HG03159 (cell line): ENCODE results near the gene FGF4.

ENCODE experiments used
- ATAC-seq: cut with Tn5 transposase; IDR thresholded peaks from one replicate; pipeline ENCODE4 v1.9.1; 2021; ENCODE audit warnings: mild to moderate bottlenecking, moderate library complexity; ENCODE audit not compliant: unreplicated experiment

The FGF4 gene

DNA sequence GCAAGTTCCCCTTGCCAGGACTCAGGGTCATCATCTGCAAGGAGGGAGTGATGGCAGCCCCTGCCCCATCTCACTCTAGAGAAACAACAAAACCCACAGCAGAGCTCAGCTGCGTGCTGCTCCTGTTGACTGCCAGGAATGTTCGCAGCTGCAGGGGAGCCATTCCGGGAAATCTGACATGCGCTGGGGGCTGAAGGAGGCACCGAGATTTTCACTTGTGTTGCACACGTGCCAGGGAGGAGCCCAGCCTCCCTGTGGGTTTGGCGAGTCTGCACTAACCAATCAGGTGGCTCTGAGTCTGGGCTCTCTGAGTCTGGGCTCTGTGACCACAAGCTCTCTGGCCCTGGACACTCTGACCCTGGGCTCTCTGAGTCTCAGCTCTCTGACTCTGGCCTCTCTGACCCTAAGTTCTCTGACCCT is 33.5 kb upstream of the FGF4 start:
- no peak for ATAC-seq

DNA sequence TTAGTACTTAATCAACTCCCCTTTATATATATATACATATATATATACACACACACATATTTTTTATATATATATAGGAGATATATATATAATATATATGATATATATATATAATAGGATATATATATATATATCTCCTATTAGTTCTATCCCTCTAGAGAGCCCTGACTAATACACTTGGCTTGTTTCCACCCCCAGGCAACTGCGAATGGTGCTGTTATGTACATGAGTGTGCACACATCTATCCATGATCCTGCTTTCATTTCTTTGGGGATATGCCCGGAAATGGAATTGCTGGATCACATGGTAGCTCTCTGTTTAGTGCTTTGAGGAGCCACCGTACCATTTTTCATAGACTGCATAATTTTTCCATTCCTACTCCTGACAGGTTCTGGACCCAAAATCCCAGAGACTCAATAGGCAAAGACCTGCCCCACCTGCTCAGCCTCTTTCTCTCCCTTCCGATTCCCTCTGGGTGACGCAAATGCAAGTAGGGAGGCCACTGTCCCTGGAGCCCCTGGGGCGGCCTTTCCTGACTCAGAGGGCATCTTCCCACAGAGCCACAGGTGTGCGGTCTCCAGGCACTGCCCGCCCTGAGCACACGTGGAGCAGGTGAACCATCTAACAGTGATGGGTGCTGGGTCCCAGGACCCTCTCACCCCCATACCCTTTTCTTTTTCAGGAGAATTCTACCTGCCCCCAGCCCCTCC is 32.1 kb upstream of the FGF4 start:
- no peak for ATAC-seq

DNA sequence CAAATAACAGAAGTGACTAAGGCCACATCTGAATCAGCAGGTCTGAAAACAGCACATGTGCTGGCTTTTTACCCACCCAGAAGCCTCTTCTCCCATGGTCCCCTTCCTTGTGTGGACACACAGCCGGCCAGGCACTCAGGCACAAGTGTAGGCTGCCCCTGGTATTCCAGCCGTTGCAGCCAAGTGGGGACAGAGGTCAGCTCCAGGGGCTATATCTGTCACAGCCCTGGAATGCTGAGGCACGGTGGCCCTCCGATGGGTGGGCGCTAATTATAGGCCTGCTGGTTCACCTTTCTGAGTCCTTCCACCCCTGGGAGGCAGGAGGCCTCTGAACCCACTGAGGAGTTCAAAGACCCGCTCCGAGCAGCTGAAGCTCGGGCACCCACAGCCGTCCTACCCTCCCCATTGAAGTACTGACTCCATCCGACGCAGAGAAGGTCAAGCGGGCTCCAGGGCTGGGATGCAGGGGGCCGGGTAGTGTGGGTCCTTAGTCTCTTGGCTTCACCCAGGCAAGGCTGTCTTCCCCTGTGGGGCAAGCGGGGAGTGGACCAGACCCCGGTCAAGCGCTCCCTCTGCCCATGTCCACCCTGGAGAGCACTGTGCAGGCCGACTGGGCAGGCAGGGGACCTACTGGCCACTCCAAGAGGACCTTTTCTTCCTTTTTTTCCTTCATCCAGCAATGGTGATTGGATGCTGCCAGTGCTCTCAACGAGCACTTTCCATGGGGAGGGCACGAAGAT is 29.8 kb upstream of the FGF4 start:
- no peak for ATAC-seq

DNA sequence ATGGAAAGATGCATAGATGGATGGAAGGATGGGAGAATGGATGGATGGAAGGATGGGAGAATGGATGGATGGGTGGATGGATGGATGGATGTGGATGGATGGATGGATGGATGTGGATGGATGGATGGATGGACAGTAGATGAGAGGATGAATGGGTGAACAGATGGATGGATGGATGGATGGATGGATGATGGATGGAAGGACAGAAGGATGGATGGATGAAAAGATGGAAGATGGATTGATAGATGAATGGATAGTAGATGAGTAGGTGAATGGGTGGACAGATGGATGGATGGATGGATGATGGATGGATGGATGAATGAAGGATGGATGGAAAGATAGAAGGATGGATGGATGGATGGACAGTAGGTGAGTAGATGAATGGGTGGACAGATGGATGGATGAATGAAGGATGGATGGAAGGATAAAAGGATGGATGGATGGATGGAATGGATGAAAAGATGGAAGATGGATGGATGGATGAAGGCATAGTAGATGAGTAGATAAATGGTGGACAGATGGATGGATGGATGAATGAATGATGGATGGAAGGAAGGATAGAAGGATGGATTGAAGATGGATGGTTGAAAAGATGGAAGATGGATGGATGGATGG is 28.6 kb upstream of the FGF4 start:
- ATAC-seq = no peak

DNA sequence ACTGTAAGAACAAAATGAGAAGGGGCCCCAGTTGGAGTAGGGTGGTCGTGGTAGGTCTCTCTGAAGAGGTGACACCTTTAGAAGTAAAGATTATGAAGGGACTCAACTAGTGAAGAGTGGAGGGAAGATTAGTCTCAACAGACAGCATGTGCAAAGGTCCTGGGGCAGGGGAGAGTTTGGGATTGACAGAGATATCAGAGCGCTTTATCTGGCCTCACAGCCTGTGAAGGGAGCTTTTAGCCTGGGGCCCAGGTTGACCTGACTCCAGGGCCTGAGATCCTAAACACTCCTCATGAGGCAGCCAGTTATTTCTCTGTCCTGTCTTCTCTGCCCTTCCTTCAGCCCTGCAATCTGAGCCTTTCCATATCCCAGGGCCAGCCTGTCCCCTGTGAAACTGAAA is 27.9 kb upstream of the FGF4 start:
- no peak for ATAC-seq

DNA sequence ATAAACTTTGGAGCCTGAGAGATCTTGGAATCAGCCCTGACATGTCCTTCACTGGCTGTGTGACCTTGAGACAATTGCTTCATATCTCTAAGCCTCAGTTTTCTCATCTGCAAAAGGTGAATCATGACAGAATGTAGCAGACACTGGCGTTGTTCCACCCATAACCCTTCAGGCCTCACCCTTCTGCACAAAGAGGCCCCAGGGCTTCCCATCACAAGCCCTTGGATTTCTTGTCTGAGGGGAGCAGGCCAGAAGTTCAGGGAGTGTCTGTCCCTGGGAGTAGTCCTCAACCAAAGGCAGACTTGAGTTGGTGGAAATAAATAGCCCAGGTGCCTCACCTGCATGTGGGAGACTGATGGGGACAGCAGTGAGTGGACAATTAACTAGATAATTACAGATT is 27.4 kb upstream of the FGF4 start:
- no peak for ATAC-seq

DNA sequence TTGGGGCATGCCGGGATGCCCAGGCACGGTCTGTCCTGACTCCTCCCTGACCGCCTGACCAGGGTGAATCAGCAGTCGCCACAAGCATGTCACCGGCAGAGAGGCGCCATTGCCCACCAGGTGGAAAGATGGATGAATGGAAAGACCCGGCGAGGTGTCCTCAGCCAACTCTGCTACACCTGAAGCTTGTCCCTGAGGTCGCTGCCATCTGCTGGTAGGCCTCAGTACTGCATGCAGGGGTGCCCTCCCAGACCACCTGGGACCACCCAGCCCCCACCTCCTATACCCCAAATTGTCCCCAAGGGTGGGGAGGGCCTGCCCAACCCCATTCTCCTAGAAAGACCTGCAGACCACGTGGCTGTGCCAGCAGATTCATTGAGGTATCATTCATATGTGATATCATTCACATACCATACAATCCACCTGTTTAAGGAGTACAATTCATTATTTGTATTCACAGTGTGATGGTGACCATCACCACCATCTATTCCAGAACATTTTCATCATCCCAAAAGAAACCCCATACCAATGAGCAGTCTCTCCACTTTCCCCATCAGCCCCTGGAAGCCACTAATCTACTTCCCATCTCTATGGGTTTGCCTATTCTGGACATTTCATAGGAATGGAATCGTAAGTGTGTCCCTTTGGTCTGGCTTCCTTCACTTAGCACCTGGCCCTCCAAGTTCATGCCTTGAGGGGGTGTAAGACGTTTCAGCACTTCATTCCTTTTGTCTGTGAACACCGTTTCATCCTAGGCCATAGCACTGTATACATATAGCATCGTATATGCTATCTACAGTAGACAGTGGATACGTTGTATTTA is 26.6 kb upstream of the FGF4 start:
- no peak for ATAC-seq

DNA sequence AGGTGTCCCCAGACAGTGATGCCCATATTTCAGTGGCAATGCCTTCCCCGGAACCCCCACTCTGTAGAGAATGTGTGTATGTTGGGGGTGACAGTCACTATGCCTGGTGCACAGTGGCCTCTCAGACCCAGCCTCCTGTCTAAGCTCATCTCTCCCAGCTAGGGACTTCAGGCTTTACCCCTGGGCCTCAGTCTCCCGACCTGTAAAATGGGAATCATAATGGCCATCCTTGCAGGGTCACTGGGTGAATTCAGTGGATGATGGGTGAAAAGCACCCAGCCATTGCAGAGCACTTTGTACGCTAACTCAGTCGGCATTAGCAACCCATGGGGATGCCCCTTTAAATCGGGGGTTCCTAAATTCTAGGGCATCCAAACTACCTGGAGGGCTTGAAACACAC is 25.1 kb upstream of the FGF4 start:
- no peak for ATAC-seq

DNA sequence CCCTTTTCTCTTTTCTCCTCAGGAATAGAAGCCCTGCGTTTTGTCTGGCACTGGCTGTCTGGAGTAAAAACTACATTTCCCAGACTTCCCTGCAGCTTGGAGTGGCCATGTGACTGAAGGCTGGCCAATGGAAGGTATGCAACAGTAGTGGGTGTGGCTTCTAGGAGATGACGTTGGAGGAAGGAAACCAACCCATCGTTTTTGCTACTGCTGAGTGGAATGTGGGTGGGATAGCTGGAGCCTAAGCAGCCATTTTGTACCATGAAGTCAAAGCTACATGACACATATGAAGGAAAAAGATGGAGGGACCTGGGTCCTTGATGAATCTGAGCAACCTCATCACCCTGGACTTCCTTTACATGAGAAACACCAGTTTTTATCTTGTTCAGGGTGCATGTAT is 24.4 kb upstream of the FGF4 start:
- no peak for ATAC-seq

DNA sequence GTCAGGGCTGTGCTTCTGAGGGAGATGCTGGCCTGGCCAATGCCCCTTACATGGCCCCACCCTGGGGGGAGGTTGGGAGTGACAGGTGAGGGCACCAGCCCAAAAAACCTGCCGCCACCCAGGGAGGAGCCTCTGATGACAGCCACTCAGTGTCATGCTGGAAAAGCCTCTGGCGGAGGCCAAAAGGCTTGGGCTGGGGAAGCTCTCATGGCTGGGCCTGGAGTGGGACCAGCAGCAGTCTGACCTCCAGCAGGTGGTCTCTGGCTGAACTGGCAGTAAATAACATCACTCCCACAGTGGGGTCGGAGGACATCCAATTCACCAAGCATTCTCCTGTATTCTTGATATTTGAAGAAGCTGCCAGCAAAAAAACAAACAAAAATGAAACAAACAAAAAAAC is 24.0 kb upstream of the FGF4 start:
- no peak for ATAC-seq

DNA sequence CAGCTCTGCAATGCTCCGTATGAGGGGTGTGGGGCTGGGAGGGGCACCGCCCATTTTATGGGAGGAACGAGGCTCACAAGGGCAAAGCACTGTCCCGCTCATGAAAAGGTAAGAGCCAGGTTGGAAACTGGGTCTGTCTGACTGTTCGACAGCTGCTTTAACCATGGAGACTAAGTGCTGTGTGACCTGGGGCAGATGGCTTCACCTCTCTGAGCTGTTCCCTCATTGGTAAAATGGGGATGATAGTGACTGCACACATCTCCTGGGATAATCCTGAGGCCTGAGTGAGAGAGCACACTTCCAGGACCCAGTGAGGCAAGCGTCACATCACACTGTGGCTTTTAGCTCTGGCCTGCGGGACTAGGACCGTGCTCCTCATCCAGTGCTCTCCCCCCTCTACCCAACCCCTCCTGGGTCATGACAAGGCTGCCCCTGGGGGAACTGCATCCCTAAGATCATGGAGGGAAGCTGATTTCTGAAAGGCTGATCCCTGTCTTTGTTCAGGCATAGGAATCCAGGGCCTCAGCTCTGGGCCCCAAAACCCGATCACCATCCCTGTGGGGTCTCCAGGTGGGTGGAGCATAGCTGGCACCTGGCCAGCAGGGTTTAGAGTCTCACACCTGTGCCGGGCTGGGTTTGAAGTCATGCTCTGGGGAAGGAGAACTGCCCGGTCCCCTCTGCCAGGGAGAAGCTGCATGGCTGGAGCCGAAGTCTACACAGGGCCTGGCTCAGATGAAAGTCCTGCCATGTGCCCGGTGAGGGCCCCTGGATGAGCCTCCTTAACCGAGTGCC is 22.8 kb upstream of the FGF4 start:
- no peak for ATAC-seq

DNA sequence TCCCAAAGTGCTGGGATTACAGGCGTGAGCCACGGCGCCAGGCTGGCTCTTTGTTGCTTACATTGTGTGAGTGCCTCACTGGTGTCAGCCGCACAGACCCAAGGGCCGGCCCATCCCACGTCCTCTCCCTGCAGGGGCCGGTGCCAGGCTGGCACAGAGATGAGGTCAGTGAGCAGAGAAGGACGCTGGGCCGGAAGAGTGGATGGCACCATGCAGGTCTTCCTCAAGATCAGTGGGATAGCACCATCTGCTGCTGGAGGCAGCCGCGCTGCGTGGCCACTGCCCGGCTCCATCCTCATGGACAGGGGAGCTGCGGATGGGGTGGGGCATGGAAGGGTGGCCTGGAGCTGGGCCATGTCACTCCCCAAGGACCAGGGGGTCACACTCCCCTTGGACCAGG is 22.0 kb upstream of the FGF4 start:
- ATAC-seq = no peak

DNA sequence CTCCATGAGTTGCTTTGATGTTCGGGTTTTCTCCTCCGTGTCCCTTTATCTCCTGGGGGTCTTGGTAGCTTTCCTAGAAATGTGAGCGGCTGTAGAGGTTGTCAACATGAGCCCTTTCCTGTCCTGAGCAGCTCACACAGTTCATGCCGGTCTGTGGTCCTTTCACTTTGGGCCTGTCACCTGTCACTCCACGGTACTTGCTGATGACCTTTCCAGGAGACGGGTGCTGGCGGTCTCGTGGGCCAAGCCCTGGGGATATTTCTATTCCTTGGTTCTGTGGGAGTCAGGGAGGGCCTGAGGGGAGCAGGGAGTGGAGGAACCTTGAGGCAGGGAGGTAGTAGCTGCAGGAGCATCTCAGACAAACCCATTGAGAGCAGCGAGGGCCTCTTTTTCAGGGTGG is 20.9 kb upstream of the FGF4 start:
- no peak for ATAC-seq

DNA sequence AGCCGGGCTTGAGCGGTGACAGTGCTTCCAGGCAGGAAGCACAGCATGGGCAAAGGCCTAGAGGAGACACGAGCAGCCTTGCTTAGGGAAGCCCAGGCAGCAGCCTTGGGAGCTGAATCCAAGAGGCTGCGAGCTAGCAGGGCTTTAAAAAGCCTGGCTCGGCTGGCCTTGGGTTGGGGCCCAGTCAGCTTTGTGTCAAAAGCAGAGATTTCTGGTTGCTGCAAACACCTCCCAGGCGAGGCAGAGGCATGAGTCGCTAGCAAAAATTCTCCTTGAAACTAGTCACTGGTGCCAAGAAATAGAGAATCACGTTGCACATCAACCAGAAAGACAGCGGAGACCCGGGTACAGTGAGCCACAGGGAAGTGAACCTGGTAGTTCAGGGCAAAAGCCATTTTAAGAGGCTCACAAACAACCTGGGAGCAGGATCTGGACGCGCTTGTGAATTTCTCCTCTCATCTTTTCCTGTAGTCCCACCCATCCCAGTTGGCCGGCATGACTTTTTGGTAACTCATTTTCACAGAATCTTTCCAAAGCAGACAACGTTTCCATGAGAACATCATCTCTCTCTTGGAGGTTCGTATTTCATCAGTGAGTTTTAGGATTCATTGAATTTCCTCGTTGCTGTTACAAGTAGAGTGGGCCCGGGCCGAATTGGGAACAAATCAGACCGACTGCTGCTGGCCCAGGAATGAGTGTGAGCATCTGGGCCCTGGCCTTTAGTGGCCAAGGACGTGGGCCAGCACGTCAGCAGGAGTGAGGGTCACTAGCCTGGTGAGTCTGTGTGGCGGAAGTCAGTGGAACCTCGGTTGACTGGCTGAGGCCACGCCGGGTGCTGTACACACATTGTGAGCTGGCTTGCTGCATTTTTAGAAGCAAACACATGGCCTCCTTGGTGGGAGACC is 16.4 kb upstream of the FGF4 start:
- no peak for ATAC-seq

DNA sequence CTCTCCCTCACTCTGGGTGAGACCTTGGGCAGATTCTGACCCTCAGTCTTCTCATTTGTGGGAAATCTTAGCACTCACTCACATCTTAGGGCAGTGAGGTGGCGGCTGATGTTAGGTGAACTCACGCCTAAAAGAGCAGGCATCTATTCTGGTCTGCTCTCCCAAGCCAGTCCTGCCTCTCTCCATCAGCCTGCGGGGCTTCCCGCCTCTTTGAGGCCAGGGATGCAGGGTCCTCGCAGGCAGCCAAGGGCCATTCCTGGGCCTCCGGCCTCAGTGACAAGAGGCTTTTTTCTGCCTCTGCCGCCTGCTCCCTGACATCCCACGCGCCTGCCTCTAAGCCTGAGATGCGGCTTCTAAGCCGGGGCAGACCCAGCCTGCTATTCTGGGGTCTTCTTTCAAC is 13.8 kb upstream of the FGF4 start:
- no peak for ATAC-seq

DNA sequence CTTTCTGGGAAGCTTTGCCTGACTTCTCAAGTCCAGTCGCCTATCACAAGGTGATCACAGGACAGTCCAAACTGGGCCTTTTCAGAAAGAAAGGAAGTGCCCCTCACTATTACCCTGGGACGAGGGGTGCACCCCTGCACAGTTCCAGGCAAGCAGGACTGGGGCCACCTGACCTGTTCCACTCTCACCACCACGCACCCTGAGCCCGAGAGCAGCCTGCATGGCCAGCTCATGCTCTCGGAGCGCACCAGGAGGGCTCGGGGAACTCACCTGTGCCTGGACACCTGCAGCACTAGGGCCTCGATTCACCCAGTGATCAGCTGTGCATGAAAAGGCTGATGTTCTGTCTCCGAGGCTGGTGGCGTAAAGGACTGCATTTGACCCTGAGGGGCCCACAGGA is 12.8 kb upstream of the FGF4 start:
- no peak for ATAC-seq

DNA sequence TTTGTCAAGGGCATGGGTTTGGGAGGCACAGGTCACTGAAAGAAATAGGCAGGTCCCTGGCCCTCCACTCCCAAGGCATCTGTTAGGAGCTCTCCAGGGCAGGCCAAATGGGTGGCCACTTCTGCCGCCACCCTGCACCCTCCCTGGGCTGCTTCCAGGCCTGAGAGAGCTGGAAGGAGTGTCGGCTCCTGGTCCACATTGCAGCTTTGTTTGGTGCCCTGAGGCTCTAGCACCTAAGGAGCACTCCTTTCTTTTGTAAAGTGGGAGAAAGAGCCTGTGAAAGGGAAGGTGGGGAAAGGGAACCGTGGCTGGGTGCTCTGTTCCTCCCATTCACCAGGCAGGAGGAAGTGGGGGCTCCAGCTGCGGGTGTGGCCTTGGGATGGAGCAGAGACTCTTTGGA is 12.3 kb upstream of the FGF4 start:
- ATAC-seq = no peak

DNA sequence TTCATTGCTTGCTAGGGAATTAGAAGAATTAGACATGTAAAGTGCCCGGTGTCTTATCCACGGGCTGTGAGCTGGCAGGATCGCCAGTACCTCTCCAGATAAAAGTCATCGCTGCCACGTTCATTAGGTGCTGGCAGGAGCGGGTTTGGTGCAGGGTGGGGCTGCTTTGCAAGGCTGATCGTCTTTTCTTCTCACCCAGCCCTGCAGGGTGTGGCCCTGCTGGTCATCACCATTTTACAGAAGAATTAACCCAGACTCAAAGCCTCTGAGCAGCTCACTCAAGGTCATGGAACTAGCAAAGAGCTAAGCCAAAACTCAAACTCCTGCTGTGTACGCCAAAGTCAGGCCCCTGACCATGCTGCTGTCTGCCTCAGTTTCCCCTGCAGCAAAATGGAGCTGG is 6.1 kb upstream of the FGF4 start:
- no peak for ATAC-seq

DNA sequence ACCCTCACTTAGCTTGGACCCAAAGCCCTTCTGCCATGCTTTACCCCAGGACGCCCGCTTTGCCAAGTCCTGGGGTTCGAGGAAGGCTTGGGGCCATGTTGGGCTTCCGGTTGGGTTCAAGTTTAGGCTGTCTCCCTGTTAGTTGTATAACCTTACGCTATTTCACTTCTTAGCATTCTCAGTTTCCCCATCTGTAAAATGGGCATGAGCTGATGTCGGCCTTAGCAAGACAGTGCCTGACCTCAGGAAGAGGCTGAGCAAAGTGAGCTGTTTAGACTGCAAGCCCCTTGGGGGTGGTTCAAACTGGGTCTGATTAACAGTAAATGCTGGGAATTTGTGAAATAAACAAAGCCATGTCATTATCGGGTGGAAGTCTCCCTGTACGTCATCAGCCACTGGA is 3.2 kb upstream of the FGF4 start:
- ATAC-seq = no peak
